Naive thymus-derived CD4-positive, alpha-beta T cell (primary cell): Measurements from ENCODE around the gene EID2. TPM values are rescaled to one million over a fixed set of nuclear protein-coding genes. Genes with fewer than 3 reads are reported as not detected.

Experiments
- ATAC-seq: fragments of 150-1000 bp; cut with Tn5 transposase; 2 replicates; pipeline ENCODE4 v1.10.0; 2021; ENCODE audit warnings: mild to moderate bottlenecking, moderate library complexity
- CTCF ChIA-PET: fragments of 350-600 bp; sonication (Branson Sonifier 250); formaldehyde crosslinking; loops from one replicate; lab custom pipeline; 2021; ENCODE audit warnings: antibody characterized with exemption; lab: Charles Lee
- POLR2A ChIA-PET: fragments of 350-600 bp; sonication (Branson Sonifier 250); formaldehyde crosslinking; loops from one replicate; lab custom pipeline; 2021; ENCODE audit warnings: antibody characterized with exemption, inconsistent platforms; lab: Charles Lee
- DNase-seq, 9 donors: peaks; one replicate each; pipeline versions ENCODE4 v3.0.0 to v3.0.0-alpha.2; 2020 to 2022; ENCODE audit warnings: mixed read lengths in 1 of 9
- H3K27ac ChIP-seq: one replicate; pipeline ENCODE4 v1.7.0; 2013; ENCODE audit warnings: mild to moderate bottlenecking, low read depth, low read length, moderate library complexity
- H3K27me3 ChIP-seq, 2 donors: one replicate each; pipeline ENCODE4 v1.7.0; 2013; ENCODE audit warnings: low read length in 2 of 2, mild to moderate bottlenecking in 2 of 2, moderate library complexity in 2 of 2; ENCODE audit not compliant: control insufficient read depth in 2 of 2, insufficient read depth in 2 of 2
- H3K36me3 ChIP-seq, 3 experiments: 1 replicate in 2 of 3; 2 replicates in 1 of 3; pipeline ENCODE4 v1.7.0; 2013; ENCODE audit warnings: low read length in 3 of 3, mild to moderate bottlenecking in 3 of 3, moderate library complexity in 1 of 3; ENCODE audit not compliant: insufficient read depth in 3 of 3, control insufficient read depth in 2 of 3
- H3K4me1 ChIP-seq, 2 donors: one replicate each; pipeline ENCODE4 v1.7.0; 2013; ENCODE audit warnings: low read length in 2 of 2, mild to moderate bottlenecking in 2 of 2, moderate library complexity in 1 of 2; ENCODE audit not compliant: control insufficient read depth in 2 of 2, insufficient read depth in 2 of 2
- H3K4me3 ChIP-seq: 2 replicates; pipeline ENCODE4 v1.7.0; 2013; ENCODE audit warnings: mild to moderate bottlenecking, low read length
- H3K9me3 ChIP-seq, 3 experiments: 1 replicate in 2 of 3; 2 replicates in 1 of 3; pipeline ENCODE4 v1.7.0; 2013; ENCODE audit warnings: low read length in 3 of 3; ENCODE audit not compliant: control insufficient read depth in 2 of 3
- H3K27ac Mint-ChIP-seq, 9 donors: one replicate each; pipeline ENCODE4 v1.8.0; 2020 to 2022; ENCODE audit warnings: mixed read lengths in 9 of 9, mild to moderate bottlenecking in 8 of 9, moderate library complexity in 5 of 9, inconsistent platforms in 2 of 9
- H3K27me3 Mint-ChIP-seq, 5 donors: one replicate each; pipeline ENCODE4 v1.8.0; 2021 to 2022; ENCODE audit warnings: mixed read lengths in 5 of 5, mild to moderate bottlenecking in 1 of 5
- H3K36me3 Mint-ChIP-seq, 5 donors: one replicate each; pipeline ENCODE4 v1.8.0; 2020 to 2022; ENCODE audit warnings: mixed read lengths in 5 of 5, mild to moderate bottlenecking in 3 of 5, inconsistent platforms in 1 of 5
- H3K4me1 Mint-ChIP-seq, 7 donors: one replicate each; pipeline ENCODE4 v1.8.0; 2020 to 2022; ENCODE audit warnings: mixed read lengths in 7 of 7, mild to moderate bottlenecking in 3 of 7, inconsistent platforms in 1 of 7
- H3K4me3 Mint-ChIP-seq, 10 donors: one replicate each; pipeline ENCODE4 v1.8.0; 2020 to 2022; ENCODE audit warnings: mild to moderate bottlenecking in 10 of 10, mixed read lengths in 10 of 10, moderate library complexity in 6 of 10, inconsistent platforms in 2 of 10
- H3K9me3 Mint-ChIP-seq, 11 donors: one replicate each; pipeline ENCODE4 v1.8.0; 2020 to 2022; ENCODE audit warnings: mixed read lengths in 11 of 11, mild to moderate bottlenecking in 4 of 11, inconsistent platforms in 1 of 11, moderate library complexity in 1 of 11
- intact Hi-C, 2 donors: fragments of 100-400 bp; cut with micrococcal nuclease; formaldehyde crosslinking; loops; one replicate each; pipeline ENCODE4 v1.15.1; 2023
- polyA plus RNA-seq, 2 donors: library from polyadenylated mRNA; unstranded; fragments of 300-500 nt; fragmentation: Illumina TruSeq; gene quantifications; one replicate each; pipeline ENCODE4 v1.2.3, GENCODE V29; 2021
- total RNA-seq, 6 experiments: library from RNA in 5 of 6; stranded (reverse) in 5 of 6; gene quantifications; 1 replicate in 5 of 6; 2 replicates in 1 of 6; pipeline ENCODE4 v1.2.3 and lab custom pipeline; 2021 to 2026

Gene EID2
- total and polyA plus RNA-seq, 7 experiments from 2014 or later = 12.2 to 43.0 (median 19.7) TPM

GRCh38 chr19:39489756-39490155 is 50.2 kb downstream of the EID2 start:
- POLR2A ChIA-PET = interaction anchor here (0.6 kb wide), 1 partner anchor 13 kb away, joined by 5 read pairs; no protein-coding TSS in a partner anchor
- H3K36me3 ChIP-seq = peaks cover 0 to 54% (median 20%) of the 10 kb centered on the region in 3 experiments
- no peak overlapping the region for H3K27ac ChIP-seq
- H3K4me1 Mint-ChIP-seq = peaks cover 0 to 2% (median 0%) of the 10 kb centered on the region in 7 donors
- H3K9me3 ChIP-seq = no peaks in the 10 kb centered on the region
- no peak overlapping the region for H3K4me3 Mint-ChIP-seq
- intact Hi-C loops = no loop called here
- H3K4me3 ChIP-seq = no peak overlapping the region
- H3K36me3 Mint-ChIP-seq = peaks cover 5 to 31% (median 13%) of the 10 kb centered on the region in 5 donors
- no peak for ATAC-seq
- H3K27me3 ChIP-seq = no peaks in the 10 kb centered on the region
- H3K9me3 Mint-ChIP-seq = peaks cover 0 to 1% (median 0%) of the 10 kb centered on the region in 11 donors
- peak overlapping the region in 1 of 9 donors; percentile 36 for H3K27ac Mint-ChIP-seq
- DNase-seq = no peak
- CTCF ChIA-PET = interaction anchor here (0.6 kb wide), 1 partner anchor 700 kb away, joined by 6 read pairs; no protein-coding TSS in a partner anchor
- H3K27me3 Mint-ChIP-seq = no peaks in the 10 kb centered on the region
- H3K4me1 ChIP-seq = no peaks in the 10 kb centered on the region

Other genes with a start within 250 kb of the EID2 start
- not detected for gene IFNL1, start 243.8 kb downstream of the EID2 start, total RNA-seq
- gene IFNL1, start 243.8 kb downstream of the EID2 start, polyA plus RNA-seq = not detected
- 10 to 100 TPM in 2 of 5 experiments, 1 to 10 TPM in 3; 4.0 to 11.6 (median 6.0) TPM for gene LRFN1, start 219.3 kb downstream of the EID2 start, total RNA-seq
- gene LRFN1, start 219.3 kb downstream of the EID2 start, polyA plus RNA-seq = 1 to 10 TPM; 3.9 to 7.1 TPM
- 100 to 1,000 TPM; 345 to 516 (median 429) TPM for gene GMFG, start 204.1 kb downstream of the EID2 start, total RNA-seq
- gene GMFG, start 204.1 kb downstream of the EID2 start, polyA plus RNA-seq = 1,000 to 10,000 TPM; 1,379 to 1,413 TPM
- 10 to 100 TPM; 52.0 to 84.6 (median 65.6) TPM for gene SAMD4B, start 197.7 kb downstream of the EID2 start, total RNA-seq
- 10 to 100 TPM in 1 of 2 donors, 1 to 10 TPM in 1; 7.3 to 19.7 TPM for gene SAMD4B, start 197.7 kb downstream of the EID2 start, polyA plus RNA-seq
- 100 to 1,000 TPM in 1 of 5 experiments, 10 to 100 TPM in 4; 42.8 to 104 (median 55.5) TPM for gene PAF1, start 149.1 kb downstream of the EID2 start, total RNA-seq
- 10 to 100 TPM; 35.8 to 59.7 TPM for gene PAF1, start 149.1 kb downstream of the EID2 start, polyA plus RNA-seq
- 10 to 100 TPM; 44.2 to 57.2 (median 49.4) TPM for gene MED29, start 148.8 kb downstream of the EID2 start, total RNA-seq
- gene MED29, start 148.8 kb downstream of the EID2 start, polyA plus RNA-seq = 10 to 100 TPM; 57.4 to 61.0 TPM
- 1,000 to 10,000 TPM in 1 of 5 experiments, 100 to 1,000 TPM in 3, 10 to 100 TPM in 1; 72.1 to 1,250 (median 187) TPM for gene ZFP36, start 133.3 kb downstream of the EID2 start, total RNA-seq
- 10 to 100 TPM; 75.5 to 97.1 TPM for gene ZFP36, start 133.3 kb downstream of the EID2 start, polyA plus RNA-seq
- 100 to 1,000 TPM in 1 of 5 experiments, 10 to 100 TPM in 4; 16.4 to 205 (median 58.2) TPM for gene PLEKHG2, start 127.5 kb downstream of the EID2 start, total RNA-seq
- gene PLEKHG2, start 127.5 kb downstream of the EID2 start, polyA plus RNA-seq = 10 to 100 TPM in 1 of 2 donors, 1 to 10 TPM in 1; 2.6 to 18.5 TPM
- gene RPS16, start 104.2 kb downstream of the EID2 start, total RNA-seq = 1,000 to 10,000 TPM; 2,281 to 4,335 (median 4,063) TPM
- gene RPS16, start 104.2 kb downstream of the EID2 start, polyA plus RNA-seq = 1,000 to 10,000 TPM; 2,448 to 2,618 TPM
- 100 to 1,000 TPM; 180 to 247 (median 203) TPM for gene SUPT5H, start 94.6 kb downstream of the EID2 start, total RNA-seq
- gene SUPT5H, start 94.6 kb downstream of the EID2 start, polyA plus RNA-seq = 100 to 1,000 TPM in 1 of 2 donors, 10 to 100 TPM in 1; 78.7 to 127 TPM
- 10 to 100 TPM; 43.5 to 70.0 (median 50.0) TPM for gene TIMM50, start 59.3 kb downstream of the EID2 start, total RNA-seq
- gene TIMM50, start 59.3 kb downstream of the EID2 start, polyA plus RNA-seq = 10 to 100 TPM; 43.8 to 50.8 TPM
- gene DLL3, start 41.2 kb downstream of the EID2 start, total RNA-seq = under 1 TPM in 2 of 5 experiments, not detected in 3; 0.15 to 0.22 TPM
- under 1 TPM; 0.08 to 0.12 TPM for gene DLL3, start 41.2 kb downstream of the EID2 start, polyA plus RNA-seq
- gene SELENOV, start 25.0 kb downstream of the EID2 start, total RNA-seq = not detected
- gene SELENOV, start 25.0 kb downstream of the EID2 start, polyA plus RNA-seq = not detected
- gene EID2B, start 7.3 kb downstream of the EID2 start, total RNA-seq = 1 to 10 TPM; 4.4 to 8.5 (median 6.2) TPM
- 1 to 10 TPM; 6.3 to 6.4 TPM for gene EID2B, start 7.3 kb downstream of the EID2 start, polyA plus RNA-seq
- gene LGALS13, start 62.4 kb upstream of the EID2 start, total RNA-seq = not detected
- gene LGALS13, start 62.4 kb upstream of the EID2 start, polyA plus RNA-seq = not detected
- gene LGALS16, start 115.8 kb upstream of the EID2 start, total RNA-seq = not detected
- gene LGALS16, start 115.8 kb upstream of the EID2 start, polyA plus RNA-seq = not detected
- under 1 TPM in 1 of 5 experiments, not detected in 4; 0.41 TPM for gene LGALS14, start 164.3 kb upstream of the EID2 start, total RNA-seq
- gene LGALS14, start 164.3 kb upstream of the EID2 start, polyA plus RNA-seq = 1 to 10 TPM in 1 of 2 donors, under 1 TPM in 1; 0.72 to 1.1 TPM
- gene CLC, start 197.9 kb upstream of the EID2 start, total RNA-seq = 10 to 100 TPM in 2 of 5 experiments, 1 to 10 TPM in 2, under 1 TPM in 1; 0.81 to 50.4 (median 2.0) TPM
- not detected for gene CLC, start 197.9 kb upstream of the EID2 start, polyA plus RNA-seq
- gene LEUTX, start 238.7 kb upstream of the EID2 start, total RNA-seq = not detected
- gene LEUTX, start 238.7 kb upstream of the EID2 start, polyA plus RNA-seq = not detected